Sciatic nerve (tissue), 2 donors: ENCODE data around the gene DPYSL5. TPM values are rescaled to one million over a fixed set of nuclear protein-coding genes. Genes with fewer than 3 reads are reported as not detected.

Source experiments
- ATAC-seq: fragments of 200-7000 bp; cut with Tn5 transposase; one replicate; pipeline ENCODE4 v1.9.1; 2020; ENCODE audit warnings: mild to moderate bottlenecking, moderate library complexity
- DNase-seq: peaks from one replicate; pipeline ENCODE4 v3.0.0-alpha.2; 2020; ENCODE audit warnings: low spot score
- intact Hi-C: fragments of 100-400 bp; cut with DNase I; formaldehyde crosslinking; loops from one replicate; pipeline ENCODE4 v1.14.2; 2022
- total RNA-seq: library from RNA; stranded (reverse); fragmentation: NEBNext Ultra II Directional; extraction: Animal tissue kit (Norgen Biotek cat#: 25700); gene quantifications from one replicate; pipeline ENCODE4 v1.2.1, GENCODE V29; 2021
- donor health status: DM: no; HTN: no; CAD: no.
- donor health status: DM: no; HTN: no; CAD: no.

The DPYSL5 gene
- total RNA-seq, 1 donor from 2014 or later = not detected

GRCh38 chr2:26998323-26998722 lies 150.4 kb downstream of the DPYSL5 start:
- no peak for ATAC-seq
- intact Hi-C loops = no loop called here
- no peak for DNase-seq

Other genes starting within 250 kb of the DPYSL5 start
- not detected for gene CIB4, start 206.8 kb upstream of the DPYSL5 start, total RNA-seq
- gene KCNK3, start 155.4 kb upstream of the DPYSL5 start, total RNA-seq = 0.53 TPM
- 27.6 TPM for gene SLC35F6, start 83.8 kb upstream of the DPYSL5 start, total RNA-seq
- 0.31 TPM for gene CENPA, start 62.1 kb upstream of the DPYSL5 start, total RNA-seq
- gene MAPRE3, start 122.5 kb downstream of the DPYSL5 start, total RNA-seq = 26.7 TPM
- gene TMEM214, start 184.8 kb downstream of the DPYSL5 start, total RNA-seq = 74.0 TPM
- 16.3 TPM for gene AGBL5, start 203.5 kb downstream of the DPYSL5 start, total RNA-seq
- 198 TPM for gene OST4, start 223.5 kb downstream of the DPYSL5 start, total RNA-seq
- gene EMILIN1, start 230.5 kb downstream of the DPYSL5 start, total RNA-seq = 46.8 TPM
- 7.1 TPM for gene KHK, start 238.6 kb downstream of the DPYSL5 start, total RNA-seq